Endothelial cell of umbilical vein (primary cell): ENCODE results near the gene MAML2. TPM values are rescaled to one million over a fixed set of nuclear protein-coding genes. Genes with fewer than 3 reads are reported as not detected.
A peak's percentile ranks its signal among the peaks of the same experiment; 100 is the strongest.

ENCODE experiments used
- Bru-seq: library from RNA; stranded (reverse); fragments of 400-500 nt; gene quantifications from one replicate; lab custom pipeline; 2021; lab: Mats Ljungman, UMichigan
- BruChase-seq, 2 experiments: library from RNA; stranded (reverse); fragments of 400-500 nt; gene quantifications; one replicate each; lab custom pipeline; 2021; lab: Mats Ljungman, UMichigan
- BruUV-seq: library from RNA; stranded (reverse); fragments of 400-500 nt; replicated peaks from 2 replicates; lab custom pipeline; 2021; lab: Mats Ljungman, UMichigan
- CTCF ChIA-PET: fragments of 300-600, 350-600 bp; sonication (Branson Sonifier 250); formaldehyde crosslinking; loops from one replicate; lab custom pipeline; 2021; ENCODE audit warnings: antibody characterized with exemption, inconsistent platforms; lab: Charles Lee
- POLR2A ChIA-PET: fragments of 300-600, 350-600 bp; sonication (Branson Sonifier 250); formaldehyde crosslinking; loops from one replicate; lab custom pipeline; 2021; ENCODE audit warnings: antibody characterized with exemption, inconsistent platforms; lab: Charles Lee
- DNase-seq: peaks from one replicate; pipeline ENCODE4 v3.0.0-alpha.2; 2011; ENCODE audit warnings: low read depth, low spot score
- FAIRE-seq: peaks from 2 replicates; lab custom pipeline; 2011; peaks lifted over from hg19 to GRCh38; lab: Jason Lieb, UNC
- H2AFZ ChIP-seq: 2 replicates; pipeline ENCODE4 v1.6.0; 2012; ENCODE audit warnings: low read depth, low read length, control low read depth, inconsistent platforms
- H3K27ac ChIP-seq: 2 replicates; pipeline ENCODE4 v1.5.1; 2011; ENCODE audit warnings: low read depth, mild to moderate bottlenecking, control low read depth, low read length, moderate library complexity; ENCODE audit not compliant: insufficient read depth
- H3K27me3 ChIP-seq, 2 experiments: 2 replicates each; pipeline versions ENCODE4 v1.6.0 to v1.6.1; 2011; ENCODE audit warnings: low read length in 2 of 2, mixed read lengths in 1 of 2; ENCODE audit not compliant: control insufficient read depth in 2 of 2, insufficient read depth in 2 of 2
- H3K36me3 ChIP-seq, 2 experiments: 2 replicates in 1 of 2; 3 replicates in 1 of 2; pipeline ENCODE4 v1.5.1; 2011; ENCODE audit warnings: low read length in 2 of 2, mild to moderate bottlenecking in 1 of 2, moderate library complexity in 1 of 2; ENCODE audit not compliant: control insufficient read depth in 2 of 2, insufficient read depth in 2 of 2; ENCODE audit errors: extremely low read depth in 1 of 2
- H3K4me1 ChIP-seq: 3 replicates; pipeline ENCODE4 v1.5.1; 2011; ENCODE audit warnings: mild to moderate bottlenecking, low read length; ENCODE audit not compliant: control insufficient read depth, insufficient read depth; ENCODE audit errors: extremely low read depth
- H3K4me2 ChIP-seq: 2 replicates; pipeline ENCODE4 v1.6.1; 2011; ENCODE audit warnings: low read length, control low read depth, mixed read lengths; ENCODE audit not compliant: insufficient read depth
- H3K4me3 ChIP-seq, 3 experiments: fragments of 200-600 bp in 1 of 3; sonication (generic), shearing (Covaris generic) in 1 of 3; replicated peaks in 1 of 3; 2 replicates each; pipeline ENCODE4 v1.5.1; 2011 to 2016; ENCODE audit warnings: control low read depth in 3 of 3, low read length in 3 of 3, mild to moderate bottlenecking in 2 of 3, inconsistent platforms in 1 of 3, low read depth in 1 of 3, moderate library complexity in 1 of 3; ENCODE audit not compliant: insufficient read depth in 1 of 3
- H3K79me2 ChIP-seq: 2 replicates; pipeline ENCODE4 v1.6.0; 2012; ENCODE audit warnings: low read length, inconsistent platforms; ENCODE audit not compliant: control insufficient read depth, insufficient read depth
- H3K9ac ChIP-seq: replicated peaks from 2 replicates; pipeline ENCODE3; 2011; ENCODE audit warnings: low read length, control low read depth; ENCODE audit not compliant: insufficient read depth; ENCODE audit errors: extremely low read depth
- H3K9me1 ChIP-seq: replicated peaks from 3 replicates; pipeline ENCODE4 v1.6.0; 2011; ENCODE audit warnings: mild to moderate bottlenecking, low read length; ENCODE audit not compliant: control insufficient read depth, insufficient read depth; ENCODE audit errors: extremely low read depth
- H3K9me3 ChIP-seq: replicated peaks from 2 replicates; pipeline ENCODE4 v1.5.1; 2012; ENCODE audit warnings: low read length, inconsistent platforms; ENCODE audit not compliant: control insufficient read depth, insufficient read depth
- H4K20me1 ChIP-seq: replicated peaks from 2 replicates; pipeline ENCODE3; 2011; ENCODE audit warnings: mild to moderate bottlenecking, low read length; ENCODE audit not compliant: control insufficient read depth, insufficient read depth; ENCODE audit errors: extremely low read depth
- CTCF ChIP-seq, 2 donors: IDR thresholded peaks; 1 replicate in 1 of 2; 2 replicates in 1 of 2; pipeline ENCODE4 v1.5.1; 2011; ENCODE audit warnings: low read length in 2 of 2, mild to moderate bottlenecking in 2 of 2, moderate library complexity in 2 of 2, control low read depth in 1 of 2, inconsistent platforms in 1 of 2, low read depth in 1 of 2; ENCODE audit not compliant: insufficient read depth in 1 of 2; ENCODE audit errors: extremely low read depth in 1 of 2
- EZH2 ChIP-seq: IDR thresholded peaks from 2 replicates; pipeline ENCODE4 v1.6.1; 2012; ENCODE audit warnings: borderline replicate concordance, low read depth, mild to moderate bottlenecking, moderate library complexity, low read length, inconsistent platforms; ENCODE audit not compliant: severe bottlenecking
- FOS ChIP-seq: IDR thresholded peaks from 2 replicates; pipeline ENCODE4 v1.6.1; 2011; ENCODE audit warnings: mild to moderate bottlenecking, low read length, moderate library complexity, borderline replicate concordance; ENCODE audit not compliant: insufficient read depth
- GATA2 ChIP-seq: IDR thresholded peaks from 2 replicates; pipeline ENCODE4 v1.7.0; 2011; ENCODE audit warnings: low read depth, mild to moderate bottlenecking, moderate library complexity, mixed read lengths, low read length; ENCODE audit not compliant: insufficient read length, insufficient read depth
- JUN ChIP-seq: IDR thresholded peaks from 2 replicates; pipeline ENCODE4 v1.6.1; 2011; ENCODE audit warnings: borderline replicate concordance, low read depth; ENCODE audit not compliant: insufficient read length, insufficient read depth
- MAX ChIP-seq: IDR thresholded peaks from 2 replicates; pipeline ENCODE4 v1.6.1; 2011; ENCODE audit not compliant: insufficient read depth, insufficient read length
- MYC ChIP-seq: IDR thresholded peaks from one replicate; pipeline ENCODE4 v1.6.1; 2011; ENCODE audit warnings: mild to moderate bottlenecking, low read depth, low read length
- POLR2A ChIP-seq: IDR thresholded peaks from 2 replicates; pipeline ENCODE4 v1.6.1; 2012; ENCODE audit warnings: low read depth, mild to moderate bottlenecking, control low read depth, low read length
- POLR2AphosphoS5 ChIP-seq: IDR thresholded peaks from 2 replicates; pipeline ENCODE4 v1.6.1; 2012; ENCODE audit warnings: low read depth, mild to moderate bottlenecking, control low read depth, low read length, moderate library complexity; ENCODE audit not compliant: insufficient read depth
- dilution Hi-C: fragments of 300-500 bp; cut with MboI; formaldehyde crosslinking; loops from one replicate; pipeline ENCODE4 v1.15.0; 2019; ENCODE audit warnings: low sequenced_read_pairs; ENCODE audit not compliant: extremely low pct_ligation_motif_present
- intact Hi-C: fragments of 100-400 bp; cut with micrococcal nuclease; formaldehyde crosslinking; loops from one replicate; pipeline ENCODE4 v1.10.0; 2022
- long read RNA-seq: library from polyadenylated mRNA; stranded (forward); transcript quantifications from one replicate; pipeline ENCODE4 v2.0.0, GENCODE V29; 2021
- polyA minus RNA-seq, 3 experiments: library from RNA; depleted of rRNA, polyadenylated mRNA; stranded (reverse); fragments of >200 nt; gene quantifications; 1 replicate in 1 of 3; 2 replicates in 2 of 3; pipeline ENCODE4 v1.2.3, GENCODE V29; 2011
- polyA plus RNA-seq, 4 experiments: library from polyadenylated mRNA; depleted of rRNA in 3 of 4; stranded (reverse) in 3 of 4; unstranded in 1 of 4; fragments of >200 nt; gene quantifications; 2 replicates each; pipeline versions ENCODE4 v1.2.1 to v1.2.3, GENCODE V29; 2011 to 2012; ENCODE audit warnings: missing spikeins in 1 of 4
- total RNA-seq: library from RNA; stranded (reverse); gene quantifications from 2 replicates; pipeline ENCODE4 v1.2.3, GENCODE V29; 2021

Gene MAML2
- total RNA-seq: 16.8 and 17.1 TPM in 2 replicates
- polyA plus RNA-seq: 12.4 and 15.9 TPM in 2 replicates
- polyA plus RNA-seq (2011; cell fraction: cytosol; rRNA removed): 9.5 and 10.3 TPM in 2 replicates
- 13.0 and 13.3 TPM in 2 replicates for polyA plus RNA-seq (2011; cell fraction: nucleus; rRNA removed)
- 6.1 and 8.9 TPM in 2 replicates for polyA plus RNA-seq (2012)
- polyA minus RNA-seq: 28.1 and 29.1 TPM in 2 replicates
- 0.92 TPM for polyA minus RNA-seq (2011; cell fraction: cytosol; rRNA and poly(A)+ RNA removed)
- 38.9 and 40.4 TPM in 2 replicates for polyA minus RNA-seq (2011; cell fraction: nucleus; rRNA and poly(A)+ RNA removed)
- Bru-seq, nascent RNA: percentile 89 among the genes with signal in this experiment
- percentile 64 among the genes with signal in this experiment for BruChase-seq, experiment 1, labeled RNA remaining after a 6-hour chase
- percentile 77 among the genes with signal in this experiment for BruChase-seq, experiment 2, labeled RNA remaining after a 2-hour chase
- long read RNA-seq, partial matches to known transcripts: 0 of 2 reads
- long read RNA-seq, other reads (novel, unspliced or antisense): 1 of 2 reads

GRCh38 chr11:96342961-96343711 is at the start of gene MAML2:
MAML2 (minus strand) TSS chr11:96343195; CDS start chr11:96341895, 1,300 bp downstream.
- ChIA-PET POLR2A (interaction anchor here (0.7 to 2.9 kb wide), 10 partner anchors 11 to 507 kb away, joined by 3 to 13 read pairs (median 4); partner anchors contain the start of genes CCDC82 and JRKL), CTCF (interaction anchor here (0.6 to 8.5 kb wide), 112 partner anchors 9 to 1276 kb away, joined by 3 to 215 read pairs (median 6); partner anchors contain the start of genes CCDC82, FAM76B, JRKL and SRSF8)
- no peaks in the 10 kb centered on the region for H3K9me3 ChIP-seq
- H2AFZ ChIP-seq: peak within 1 kb of the TSS; percentile 89
- no peaks in the 10 kb centered on the region for H3K36me3 ChIP-seq
- intact Hi-C loops: loop anchor here (1.0 to 5.0 kb wide), 13 partner anchors 29 to 507 kb away; partner anchors contain the start of genes CCDC82 and MTMR2
- peaks cover 30% of the 10 kb centered on the region for H3K4me1 ChIP-seq
- H4K20me1 ChIP-seq: no peaks in the 10 kb centered on the region
- no TSS peak for BruUV-seq
- peaks cover 29% of the 10 kb centered on the region for H3K79me2 ChIP-seq
- DNase-seq (peak; percentile 91), FAIRE-seq (peak; percentile 89)
- H3K27ac ChIP-seq: peak within 1 kb of the TSS; percentile 88
- peak within 1 kb of the TSS; percentile 97 for H3K4me2 ChIP-seq
- H3K4me3 ChIP-seq: peak within 1 kb of the TSS; percentile 59 to 98 (median 94)
- H3K27me3 ChIP-seq: no peaks in the 10 kb centered on the region
- H3K9ac ChIP-seq: peak within 1 kb of the TSS; percentile 95
- dilution Hi-C loops: no loop called here
- no peaks in the 10 kb centered on the region for H3K9me1 ChIP-seq
- TF ChIP-seq FOS: peak; percentile 51
- no peak for TF ChIP-seq MYC
- TF ChIP-seq GATA2: no peak
- no peak for TF ChIP-seq POLR2A
- peak; percentile 40 for TF ChIP-seq POLR2AphosphoS5
- TF ChIP-seq JUN: no peak
- no peak for TF ChIP-seq EZH2
- peak; percentile 76 to 96 for TF ChIP-seq CTCF (IDR thresholded peaks at IDR 0.05; ENCODE audit: extremely low read depth in 1 of 2, insufficient read depth in 1 of 2, low read depth in 1 of 2, low read length in 2 of 2)
- TF ChIP-seq MAX: no peak
